ENCODE results near the gene CD72.

CD72 gene

DNA sequence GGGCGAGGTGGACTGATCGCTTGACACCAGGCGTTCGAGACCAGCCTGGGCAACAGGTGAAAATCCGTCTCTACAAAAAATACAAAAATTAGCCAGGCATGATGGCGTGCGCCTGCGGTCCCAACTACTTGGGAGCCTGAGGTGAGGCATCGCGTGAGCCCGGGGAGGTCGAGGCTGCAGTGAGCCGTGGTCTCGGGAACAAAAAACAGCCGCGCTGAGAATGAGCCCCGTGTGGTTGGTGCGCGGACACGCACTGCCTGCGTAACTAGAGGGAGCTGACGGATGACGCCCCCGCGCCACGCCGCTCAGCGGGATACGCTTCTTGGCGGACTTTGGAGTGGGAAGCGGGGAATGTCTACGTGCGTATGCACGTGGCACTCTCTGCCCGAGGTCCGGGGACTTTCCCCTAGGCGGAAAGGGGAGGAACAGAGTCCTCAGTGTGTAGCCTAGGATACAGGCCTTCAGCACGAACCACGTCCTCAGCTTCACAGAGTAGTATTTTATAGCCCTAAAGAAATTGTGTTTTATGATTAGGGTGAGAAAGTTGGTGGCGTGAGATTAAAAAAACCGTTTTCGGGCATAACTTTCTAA lies 39.4 kb upstream of the CD72 start, which contains the start of gene RMRP:
TSS of gene RMRP (minus strand) at position 474 of the 591 bp plus-strand sequence.
- 0% methylated on average over 42 of the region's 42 CpGs for WGBS (ENCODE audit: insufficient coverage)
- H3K27me3 ChIP-seq (replicated peaks in 2 of 5; ENCODE audit: control insufficient read depth in 4 of 5, insufficient read depth in 5 of 5, low read length in 4 of 5): no peaks in the 10 kb centered on the region
- ChIA-PET CTCF (interaction anchor here (0.5 to 12.8 kb wide), 19 partner anchors 10 to 1302 kb away, joined by 3 to 117 read pairs (median 6); partner anchors contain the start of genes CD72, CREB3, TLN1 and TPM2), POLR2A (interaction anchor here (0.8 to 2.1 kb wide), 5 partner anchors 9 to 71 kb away, joined by 3 to 14 read pairs (median 3); no protein-coding TSS in a partner anchor)
- H3K27ac ChIP-seq (ENCODE audit: insufficient read depth in 1 of 2, low read depth in 1 of 2, low read length in 2 of 2, poor library complexity in 1 of 2, severe bottlenecking in 2 of 2): peak within 1 kb of the TSS; percentile 100
- peaks cover 11 to 55% (median 40%) of the 10 kb centered on the region in 4 experiments for H3K4me1 ChIP-seq (ENCODE audit: control extremely low read depth in 1 of 4, control insufficient read depth in 4 of 4, insufficient read depth in 4 of 4, low read length in 3 of 4)
- DNase-seq: peak; percentile 95 to 99 (median 96)
- no peaks in the 10 kb centered on the region for H3K9me3 ChIP-seq (ENCODE audit: control extremely low read depth in 1 of 5, control insufficient read depth in 4 of 5, insufficient read depth in 2 of 5, low read depth in 1 of 5, low read length in 4 of 5)
- peaks cover 0 to 18% (median 5%) of the 10 kb centered on the region in 4 experiments for H3K36me3 ChIP-seq (ENCODE audit: control insufficient read depth in 4 of 4, insufficient read depth in 4 of 4, low read length in 3 of 4)
- H3K4me3 ChIP-seq (ENCODE audit: control insufficient read depth in 1 of 7, extremely low read depth in 1 of 7, insufficient read depth in 4 of 7, low read depth in 2 of 7, low read length in 6 of 7): peak within 1 kb of the TSS; percentile 81 to 89 (median 84)

DNA sequence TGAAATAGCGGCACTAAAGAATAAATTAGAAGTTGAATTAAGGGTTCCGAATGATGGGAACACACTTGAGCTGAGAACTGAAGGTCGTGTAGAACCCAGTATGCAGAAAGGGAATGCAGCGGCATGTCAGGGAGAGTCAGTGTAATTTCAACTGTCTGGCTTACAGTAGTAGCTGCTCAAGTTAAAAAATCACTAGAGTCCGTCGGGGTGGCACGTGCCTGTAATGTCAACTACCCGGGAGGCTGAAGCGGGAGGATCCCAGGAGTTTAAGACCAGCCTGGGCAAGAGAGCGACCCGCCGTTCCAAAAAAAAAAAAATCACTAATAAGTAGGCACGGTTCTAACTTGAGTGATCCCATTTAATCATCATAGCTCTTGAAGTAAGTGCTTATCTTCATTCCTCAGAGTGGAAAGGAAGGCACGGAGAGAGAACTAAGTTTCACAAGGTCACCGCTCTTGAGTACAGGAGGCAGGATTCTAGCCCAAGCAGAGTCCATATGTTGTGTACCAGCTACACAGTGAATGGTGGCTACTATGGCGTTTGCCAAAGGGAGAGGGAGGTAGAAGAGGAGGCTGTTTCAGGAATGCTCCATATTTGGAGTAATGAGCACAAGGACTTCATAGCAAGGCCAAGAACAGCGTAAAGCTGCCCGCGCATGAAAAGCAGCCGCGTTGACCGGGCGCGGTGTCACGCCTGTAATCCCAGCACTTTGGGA lies 38.8 kb upstream of the CD72 start:
- H3K27me3 ChIP-seq (replicated peaks in 2 of 5; ENCODE audit: control insufficient read depth in 4 of 5, insufficient read depth in 5 of 5, low read length in 4 of 5): no peaks in the 10 kb centered on the region
- ChIA-PET CTCF (interaction anchor here (1.0 to 12.8 kb wide), 12 partner anchors 10 to 178 kb away, joined by 3 to 117 read pairs (median 7); partner anchors contain the start of genes CD72, CREB3 and TLN1), POLR2A (interaction anchor here (1.1 to 2.1 kb wide), 2 partner anchors 10 to 71 kb away, joined by 4 to 14 read pairs; no protein-coding TSS in a partner anchor)
- H3K36me3 ChIP-seq (ENCODE audit: control insufficient read depth in 4 of 4, insufficient read depth in 4 of 4, low read length in 3 of 4): peaks cover 0 to 12% (median 5%) of the 10 kb centered on the region in 4 experiments
- peaks cover 11 to 49% (median 34%) of the 10 kb centered on the region in 4 experiments for H3K4me1 ChIP-seq (ENCODE audit: control extremely low read depth in 1 of 4, control insufficient read depth in 4 of 4, insufficient read depth in 4 of 4, low read length in 3 of 4)
- DNase-seq: peak in 1 of 3 donors; percentile 28
- peak overlapping the region in 5 of 7 experiments; percentile 49 to 89 (median 84) for H3K4me3 ChIP-seq (ENCODE audit: control insufficient read depth in 1 of 7, extremely low read depth in 1 of 7, insufficient read depth in 4 of 7, low read depth in 2 of 7, low read length in 6 of 7)
- H3K9me3 ChIP-seq (ENCODE audit: control extremely low read depth in 1 of 5, control insufficient read depth in 4 of 5, insufficient read depth in 2 of 5, low read depth in 1 of 5, low read length in 4 of 5): no peaks in the 10 kb centered on the region
- peak overlapping the region; percentile 100 for H3K27ac ChIP-seq (ENCODE audit: insufficient read depth in 1 of 2, low read depth in 1 of 2, low read length in 2 of 2, poor library complexity in 1 of 2, severe bottlenecking in 2 of 2)
- 43% methylated on average over 24 of the region's 25 CpGs for WGBS (ENCODE audit: insufficient coverage)

DNA sequence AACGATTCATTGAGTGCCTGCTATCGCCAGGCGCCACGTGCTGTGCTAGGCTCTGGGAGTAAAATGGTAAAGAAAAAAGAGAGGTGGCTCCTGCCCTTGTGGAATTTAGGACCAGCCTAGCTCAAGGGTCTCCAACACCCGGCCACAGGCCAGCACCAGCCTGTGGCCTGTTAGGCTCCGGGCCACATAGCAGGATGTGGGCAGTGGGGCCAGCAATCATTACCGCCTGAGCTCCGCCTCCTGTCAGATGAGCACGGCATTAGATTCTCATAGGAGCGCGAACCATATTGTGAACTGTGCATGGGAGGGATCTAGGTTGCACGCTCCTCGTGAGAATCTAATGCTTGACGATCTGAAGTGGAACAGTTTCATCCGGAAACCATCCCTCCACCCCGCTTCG lies 38.1 kb upstream of the CD72 start:
- DNase-seq: peak in 1 of 3 donors; percentile 18
- 75% methylated on average over 13 of the region's 17 CpGs for WGBS (ENCODE audit: insufficient coverage)
- Histone ChIP-seq H3K4me3 (ENCODE audit: control insufficient read depth in 1 of 7, extremely low read depth in 1 of 7, insufficient read depth in 4 of 7, low read depth in 2 of 7, low read length in 6 of 7) (peak overlapping the region in 1 of 7 experiments; percentile 25), H3K9me3 (ENCODE audit: control extremely low read depth in 1 of 5, control insufficient read depth in 4 of 5, insufficient read depth in 2 of 5, low read depth in 1 of 5, low read length in 4 of 5) (no peaks in the 10 kb centered on the region), H3K27ac (ENCODE audit: insufficient read depth in 1 of 2, low read depth in 1 of 2, low read length in 2 of 2, poor library complexity in 1 of 2, severe bottlenecking in 2 of 2) (no peak overlapping the region), H3K4me1 (ENCODE audit: control extremely low read depth in 1 of 4, control insufficient read depth in 4 of 4, insufficient read depth in 4 of 4, low read length in 3 of 4) (peaks cover 8 to 42% (median 28%) of the 10 kb centered on the region in 4 experiments), H3K27me3 (replicated peaks in 2 of 5; ENCODE audit: control insufficient read depth in 4 of 5, insufficient read depth in 5 of 5, low read length in 4 of 5) (no peaks in the 10 kb centered on the region), H3K36me3 (ENCODE audit: control insufficient read depth in 4 of 4, insufficient read depth in 4 of 4, low read length in 3 of 4) (peaks cover 0 to 12% (median 5%) of the 10 kb centered on the region in 4 experiments)
- CTCF ChIA-PET: interaction anchor here (0.7 to 12.8 kb wide), 9 partner anchors 8 to 177 kb away, joined by 3 to 117 read pairs (median 8); partner anchors contain the start of genes ARHGEF39, CD72, CREB3 and TLN1
- POLR2A ChIA-PET: interaction anchor here (2.1 kb wide), 1 partner anchor 9 kb away, joined by 14 read pairs; no protein-coding TSS in a partner anchor

DNA sequence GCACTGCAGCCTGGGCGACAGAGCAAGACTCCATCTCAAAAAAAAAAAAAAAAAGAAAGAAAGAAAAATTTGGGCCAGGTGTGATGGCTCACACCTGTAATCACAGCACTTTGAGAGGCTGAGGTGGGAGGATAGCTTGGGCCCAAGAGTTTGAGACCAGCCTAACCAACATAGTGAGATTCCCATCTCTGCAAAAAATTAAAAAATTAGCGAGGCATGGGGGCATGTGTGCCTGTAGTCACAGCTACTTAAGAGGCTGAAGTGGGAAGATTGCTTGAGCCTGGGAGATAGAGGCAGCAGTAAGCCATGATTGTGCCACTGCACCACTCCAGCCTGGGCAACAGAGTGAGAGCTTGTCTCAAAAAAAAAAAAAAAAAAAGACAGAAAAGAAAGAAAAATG lies 35.4 kb upstream of the CD72 start:
- H3K9me3 ChIP-seq (ENCODE audit: control extremely low read depth in 1 of 5, control insufficient read depth in 4 of 5, insufficient read depth in 2 of 5, low read depth in 1 of 5, low read length in 4 of 5): no peaks in the 10 kb centered on the region
- H3K36me3 ChIP-seq (ENCODE audit: control insufficient read depth in 4 of 4, insufficient read depth in 4 of 4, low read length in 3 of 4): no peaks in the 10 kb centered on the region
- 100% methylated on average over 1 of the region's 2 CpGs for whole genome bisulfite sequencing (ENCODE audit: insufficient coverage)
- no peak overlapping the region for H3K4me3 ChIP-seq (ENCODE audit: control insufficient read depth in 1 of 7, extremely low read depth in 1 of 7, insufficient read depth in 4 of 7, low read depth in 2 of 7, low read length in 6 of 7)
- ChIA-PET POLR2A (no interaction called here), CTCF (interaction anchor here (1.1 kb wide), 1 partner anchor 8 kb away, joined by 4 read pairs; no protein-coding TSS in a partner anchor)
- no peak overlapping the region for H3K27ac ChIP-seq (ENCODE audit: insufficient read depth in 1 of 2, low read depth in 1 of 2, low read length in 2 of 2, poor library complexity in 1 of 2, severe bottlenecking in 2 of 2)
- no peaks in the 10 kb centered on the region for H3K27me3 ChIP-seq (replicated peaks in 2 of 5; ENCODE audit: control insufficient read depth in 4 of 5, insufficient read depth in 5 of 5, low read length in 4 of 5)
- peaks cover 2 to 45% (median 30%) of the 10 kb centered on the region in 4 experiments for H3K4me1 ChIP-seq (ENCODE audit: control extremely low read depth in 1 of 4, control insufficient read depth in 4 of 4, insufficient read depth in 4 of 4, low read length in 3 of 4)
- DNase-seq: no peak

DNA sequence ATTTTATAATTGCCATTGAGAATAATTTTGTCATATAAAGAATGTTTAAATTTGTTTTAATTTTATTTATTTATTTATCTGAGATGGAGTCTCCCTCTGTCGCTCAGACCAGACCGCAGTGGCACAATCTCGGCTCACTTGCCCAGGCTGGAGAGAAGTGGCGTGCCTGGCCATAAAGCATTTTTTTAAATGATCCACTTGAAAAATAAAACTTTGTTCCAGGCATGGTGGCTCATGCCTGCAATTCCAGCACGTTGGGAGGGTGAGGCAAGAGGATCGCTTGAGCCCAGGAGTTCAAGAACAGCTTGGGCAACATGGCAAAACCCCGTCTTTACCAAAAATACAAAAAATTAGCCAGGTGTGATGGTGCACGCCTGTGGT lies 34.6 kb upstream of the CD72 start:
- Histone ChIP-seq H3K9me3 (ENCODE audit: control extremely low read depth in 1 of 5, control insufficient read depth in 4 of 5, insufficient read depth in 2 of 5, low read depth in 1 of 5, low read length in 4 of 5) (no peaks in the 10 kb centered on the region), H3K27me3 (replicated peaks in 2 of 5; ENCODE audit: control insufficient read depth in 4 of 5, insufficient read depth in 5 of 5, low read length in 4 of 5) (no peaks in the 10 kb centered on the region), H3K4me3 (ENCODE audit: control insufficient read depth in 1 of 7, extremely low read depth in 1 of 7, insufficient read depth in 4 of 7, low read depth in 2 of 7, low read length in 6 of 7) (no peak overlapping the region), H3K4me1 (ENCODE audit: control extremely low read depth in 1 of 4, control insufficient read depth in 4 of 4, insufficient read depth in 4 of 4, low read length in 3 of 4) (peaks cover 2 to 51% (median 31%) of the 10 kb centered on the region in 4 experiments), H3K36me3 (ENCODE audit: control insufficient read depth in 4 of 4, insufficient read depth in 4 of 4, low read length in 3 of 4) (no peaks in the 10 kb centered on the region), H3K27ac (ENCODE audit: insufficient read depth in 1 of 2, low read depth in 1 of 2, low read length in 2 of 2, poor library complexity in 1 of 2, severe bottlenecking in 2 of 2) (no peak overlapping the region)
- no peak for DNase-seq
- CTCF ChIA-PET: no interaction called here
- POLR2A ChIA-PET: interaction anchor here (0.6 kb wide), 1 partner anchor 751 kb away, joined by 3 read pairs; no protein-coding TSS in a partner anchor
- 97% methylated on average over 7 of the region's 8 CpGs for WGBS (ENCODE audit: insufficient coverage)

DNA sequence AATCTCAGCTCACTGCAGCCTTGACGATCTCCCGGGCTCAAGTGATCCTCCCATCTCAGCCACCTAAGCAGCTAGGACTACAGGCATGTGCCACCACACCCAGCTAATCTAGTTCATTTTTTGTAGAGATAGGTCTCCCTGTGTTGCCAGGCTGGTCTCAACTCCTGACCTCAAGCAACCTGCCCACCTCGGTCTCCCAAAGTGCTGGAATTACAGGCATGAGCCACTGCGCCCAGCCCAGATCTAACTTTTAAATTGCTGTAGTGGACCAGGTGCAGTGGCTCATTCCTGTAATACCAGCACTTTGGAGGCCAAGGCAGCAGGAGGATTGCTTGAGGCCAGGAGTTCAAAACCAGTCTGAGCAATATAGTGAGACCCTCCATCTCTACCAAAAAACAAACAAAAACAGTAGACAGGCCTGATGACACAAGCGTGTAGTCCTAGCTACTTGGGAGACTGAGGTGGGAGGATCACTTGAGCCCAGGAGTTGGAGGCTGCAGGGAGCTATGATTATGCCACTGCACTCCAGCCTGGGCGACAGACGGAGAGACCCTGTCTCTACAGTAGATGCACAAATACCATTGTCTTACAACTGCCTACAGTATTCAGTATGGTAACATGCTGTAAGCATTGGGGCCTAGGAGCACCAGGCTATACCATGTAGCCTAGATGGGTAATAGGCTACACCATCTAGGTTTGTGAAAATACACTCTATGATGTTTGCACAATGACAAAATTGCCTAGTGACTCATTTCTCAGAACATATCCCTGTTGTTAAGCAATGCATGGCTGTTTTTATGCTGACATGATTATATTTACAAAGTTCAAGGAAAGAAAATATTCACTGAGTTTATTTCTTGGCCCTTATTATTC lies 34.0 kb upstream of the CD72 start:
- CTCF ChIA-PET: no interaction called here
- no peak overlapping the region for H3K27ac ChIP-seq (ENCODE audit: insufficient read depth in 1 of 2, low read depth in 1 of 2, low read length in 2 of 2, poor library complexity in 1 of 2, severe bottlenecking in 2 of 2)
- no peak overlapping the region for H3K4me3 ChIP-seq (ENCODE audit: control insufficient read depth in 1 of 7, extremely low read depth in 1 of 7, insufficient read depth in 4 of 7, low read depth in 2 of 7, low read length in 6 of 7)
- H3K27me3 ChIP-seq (replicated peaks in 2 of 5; ENCODE audit: control insufficient read depth in 4 of 5, insufficient read depth in 5 of 5, low read length in 4 of 5): no peaks in the 10 kb centered on the region
- H3K9me3 ChIP-seq (ENCODE audit: control extremely low read depth in 1 of 5, control insufficient read depth in 4 of 5, insufficient read depth in 2 of 5, low read depth in 1 of 5, low read length in 4 of 5): no peaks in the 10 kb centered on the region
- DNase-seq: no peak
- no peaks in the 10 kb centered on the region for H3K36me3 ChIP-seq (ENCODE audit: control insufficient read depth in 4 of 4, insufficient read depth in 4 of 4, low read length in 3 of 4)
- WGBS (ENCODE audit: insufficient coverage): 98% methylated on average over 4 of the region's 7 CpGs
- POLR2A ChIA-PET: interaction anchor here (0.6 kb wide), 1 partner anchor 751 kb away, joined by 3 read pairs; no protein-coding TSS in a partner anchor
- peaks cover 2 to 51% (median 31%) of the 10 kb centered on the region in 4 experiments for H3K4me1 ChIP-seq (ENCODE audit: control extremely low read depth in 1 of 4, control insufficient read depth in 4 of 4, insufficient read depth in 4 of 4, low read length in 3 of 4)
